SH-SY5Y (cell line): ENCODE results near the gene YDJC.

Experiments
- GATA2 ChIP-seq: IDR thresholded peaks from 2 replicates; pipeline ENCODE4 v1.6.1; 2011; ENCODE audit warnings: mild to moderate bottlenecking, low read depth, low read length
- GATA3 ChIP-seq: IDR thresholded peaks from 2 replicates; pipeline ENCODE4 v1.6.1; 2011; ENCODE audit warnings: low read depth, mild to moderate bottlenecking, low read length, moderate library complexity

GRCh38 chr22:21579474-21579851, 50.4 kb downstream of the YDJC start:
- no peak for TF ChIP-seq GATA3
- no peak for TF ChIP-seq GATA2
